HT-29 (cell line): ENCODE results near the gene DHRS12. TPM values are rescaled to one million over a fixed set of nuclear protein-coding genes. Genes with fewer than 3 reads are reported as not detected.
A peak's percentile ranks its signal among the peaks of the same experiment; 100 is the strongest.
"Not testable (repeated sequence)": the region's sequence is repeated elsewhere in the genome, so short reads cannot be mapped to it uniquely, and the experiment has no call there.

ENCODE experiments used
- DNase-seq: peaks from one replicate; pipeline ENCODE4 v3.0.0-alpha.2; 2015; ENCODE audit warnings: low spot score
- total RNA-seq: library from RNA; depleted of rRNA; stranded (reverse); fragments of >200 nt; shearing (Covaris generic); gene quantifications from 2 replicates; pipeline ENCODE4 v1.2.3, GENCODE V29; 2014

Gene DHRS12
- total RNA-seq, 1 experiment from 2014 or later, result 9.8 TPM

DNA sequence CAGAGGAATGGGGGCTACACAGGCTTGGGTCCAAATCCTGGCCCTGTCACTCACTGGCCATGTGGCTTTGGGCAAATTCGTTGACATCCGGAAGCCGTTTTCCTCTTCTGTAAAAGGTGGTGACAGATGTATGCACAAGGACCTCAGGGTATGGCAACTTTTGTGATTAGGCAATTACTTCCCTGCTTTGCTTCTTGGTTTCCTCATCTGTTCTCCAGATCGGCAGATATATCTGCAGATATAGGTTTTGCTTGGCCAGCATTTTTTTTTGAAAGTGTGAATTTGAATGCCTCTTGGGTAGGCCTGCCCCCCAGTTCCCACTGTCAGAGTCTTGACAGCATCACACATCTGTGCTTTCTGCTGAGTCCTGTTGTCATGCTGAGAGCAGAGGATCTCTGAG, 23.3 kb upstream of the DHRS12 start:
- no peak for DNase-seq

DNA sequence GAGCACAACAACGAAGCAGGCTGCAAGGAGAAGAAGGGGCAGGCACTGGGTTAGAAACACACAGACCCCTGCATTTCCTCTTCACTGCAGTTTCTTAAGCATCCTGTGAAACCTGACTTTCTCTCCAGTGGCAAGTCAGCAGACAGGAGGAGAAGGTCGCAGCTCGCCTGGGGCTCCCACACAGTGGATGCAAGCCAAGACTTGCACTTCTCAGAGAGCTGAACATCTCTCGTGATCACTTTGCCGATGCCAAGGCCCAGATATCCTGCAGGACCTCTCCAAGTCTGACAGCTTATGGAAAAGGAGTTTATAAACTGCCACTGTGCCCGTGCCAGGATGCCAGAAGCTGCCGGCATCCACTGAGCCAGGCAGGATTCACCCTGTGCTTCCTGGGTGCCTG, 22.6 kb upstream of the DHRS12 start:
- no peak for DNase-seq

DNA sequence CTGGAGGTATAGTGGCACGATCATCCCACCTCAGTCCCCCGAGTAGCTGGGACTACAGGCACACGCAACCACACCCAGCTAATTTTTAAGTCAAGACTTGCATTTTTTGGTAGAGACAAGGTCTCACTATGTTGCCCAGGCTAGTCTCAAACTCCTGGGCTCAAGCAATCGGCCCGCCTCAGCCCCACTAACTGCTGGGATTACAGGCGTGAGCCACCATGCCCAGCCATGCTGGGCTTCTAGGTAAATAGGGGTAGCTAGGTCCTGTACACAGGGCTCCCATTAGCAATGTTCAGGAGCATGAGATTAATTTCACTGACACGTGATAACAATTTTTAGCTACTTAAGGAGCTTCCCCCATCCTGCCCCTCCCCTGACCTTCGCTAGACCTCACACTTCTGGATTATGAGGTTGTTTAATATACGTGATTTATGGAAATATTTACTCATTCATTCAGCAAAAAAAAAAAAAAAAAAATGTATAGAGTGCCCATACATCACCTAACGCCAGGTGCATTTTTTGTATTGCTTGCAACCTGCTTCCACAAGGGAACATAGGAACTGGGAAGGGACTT, 21.8 kb upstream of the DHRS12 start:
- no peak for DNase-seq

DNA sequence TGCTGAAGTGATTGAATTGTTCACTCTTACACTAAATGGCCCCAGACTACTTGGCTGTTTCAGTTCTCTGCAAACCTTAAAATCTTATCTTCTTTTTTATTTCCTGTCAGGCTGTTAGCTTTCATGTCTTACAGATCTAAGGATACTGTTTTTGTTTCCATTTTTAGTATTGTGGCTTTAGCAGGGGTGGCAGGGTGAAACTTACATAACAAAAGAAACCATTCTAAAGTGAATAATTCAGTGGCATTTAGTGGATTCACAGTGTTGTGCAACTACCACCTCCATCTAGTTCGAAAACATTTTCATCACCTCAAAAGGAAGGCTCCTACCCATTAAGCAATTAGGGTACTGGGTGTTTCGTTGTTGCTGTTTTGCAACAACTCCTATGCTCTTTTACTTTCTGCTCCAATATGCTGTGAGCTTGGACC, 21.2 kb upstream of the DHRS12 start:
- no peak for DNase-seq

DNA sequence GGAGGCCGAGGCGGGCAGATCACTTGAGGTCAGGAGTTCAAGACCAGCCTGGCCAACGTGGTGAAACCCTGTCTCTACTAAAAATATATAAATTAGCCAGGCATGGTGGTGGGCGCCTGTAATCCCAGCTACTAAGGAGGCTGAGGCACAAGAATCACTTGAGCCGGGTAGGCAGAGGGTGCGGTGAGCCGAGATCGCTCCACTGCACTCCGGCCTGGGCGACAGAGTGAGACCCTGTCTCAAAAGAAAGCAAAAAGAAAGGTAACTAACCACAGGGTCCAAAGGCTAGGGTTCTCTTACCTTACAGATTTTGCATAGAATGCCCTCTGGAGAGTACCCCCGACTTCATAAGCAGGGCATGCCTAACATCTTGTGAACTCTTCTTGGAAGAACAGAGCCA, 20.7 kb upstream of the DHRS12 start:
- DNase-seq, result not testable (repeated sequence)

DNA sequence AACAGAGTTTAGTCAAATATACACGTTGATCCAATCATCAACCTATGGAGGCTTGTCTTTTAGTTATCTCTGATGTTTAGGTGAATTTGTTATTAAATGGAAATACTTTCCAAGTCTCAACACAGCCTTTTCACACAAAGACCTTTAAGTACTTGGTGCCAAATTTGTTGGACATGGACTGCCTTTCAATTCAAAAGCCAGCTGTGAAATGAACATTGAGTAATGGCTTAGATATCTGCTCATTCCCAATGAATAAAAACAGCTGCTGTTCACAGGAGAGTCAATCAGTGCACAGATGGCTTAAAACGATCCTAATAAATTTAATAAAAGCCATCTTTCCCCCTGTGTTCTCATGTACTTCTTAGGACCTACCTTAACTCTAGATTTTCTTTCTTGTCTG, 19.9 kb upstream of the DHRS12 start:
- DNase-seq, result no peak

DNA sequence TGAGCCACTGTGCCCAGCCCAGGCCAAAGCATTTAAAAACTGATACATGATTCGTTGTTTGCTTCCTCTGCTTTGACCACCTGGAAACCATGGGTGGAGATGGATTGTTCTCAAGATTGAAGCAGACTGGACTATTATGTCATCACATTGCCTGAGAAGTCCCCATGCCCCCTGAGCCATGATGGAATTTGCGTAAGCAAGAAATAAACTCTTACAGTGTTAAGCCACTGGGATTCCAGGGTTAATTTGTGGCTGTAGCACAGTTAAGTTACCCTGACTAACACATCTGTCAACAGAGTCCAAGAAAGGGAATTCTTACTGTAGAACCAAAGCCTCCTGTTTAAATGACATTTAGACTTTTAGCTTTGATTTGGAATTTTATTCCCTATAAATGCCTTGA, 19.4 kb upstream of the DHRS12 start:
- no peak for DNase-seq

DNA sequence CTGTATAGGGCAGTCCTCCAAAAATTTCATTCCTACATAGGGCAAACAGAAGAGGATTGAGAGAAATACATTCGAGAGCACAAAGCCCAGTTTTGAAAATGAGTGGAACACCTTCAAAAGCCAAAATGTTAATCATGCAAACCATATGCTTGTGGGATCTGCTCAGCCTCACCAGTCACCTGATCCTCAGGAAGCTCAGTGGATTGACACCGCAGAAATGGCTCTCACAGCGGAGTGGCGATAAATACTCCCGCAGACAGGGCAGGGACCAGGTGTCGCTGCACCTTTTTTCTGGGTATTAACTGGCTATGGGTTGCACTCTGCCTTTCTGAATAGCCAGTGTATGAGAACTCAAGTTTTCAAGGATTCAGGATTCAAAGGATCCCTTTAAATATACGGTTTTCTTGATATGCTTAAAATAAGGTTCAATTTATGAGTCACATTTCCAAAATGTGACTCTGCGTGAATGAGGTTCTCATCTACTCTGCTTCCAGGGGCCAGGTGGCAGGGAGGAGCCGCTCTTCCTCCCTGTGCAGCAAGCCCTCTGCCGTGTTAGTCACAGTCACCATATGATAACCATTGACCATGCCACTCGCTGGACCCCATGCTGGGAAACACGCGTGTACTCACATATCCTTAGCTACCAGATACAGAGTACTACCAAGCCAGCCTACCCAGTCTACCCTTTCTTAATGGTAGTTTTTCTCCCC, 18.3 kb upstream of the DHRS12 start:
- DNase-seq, result no peak

DNA sequence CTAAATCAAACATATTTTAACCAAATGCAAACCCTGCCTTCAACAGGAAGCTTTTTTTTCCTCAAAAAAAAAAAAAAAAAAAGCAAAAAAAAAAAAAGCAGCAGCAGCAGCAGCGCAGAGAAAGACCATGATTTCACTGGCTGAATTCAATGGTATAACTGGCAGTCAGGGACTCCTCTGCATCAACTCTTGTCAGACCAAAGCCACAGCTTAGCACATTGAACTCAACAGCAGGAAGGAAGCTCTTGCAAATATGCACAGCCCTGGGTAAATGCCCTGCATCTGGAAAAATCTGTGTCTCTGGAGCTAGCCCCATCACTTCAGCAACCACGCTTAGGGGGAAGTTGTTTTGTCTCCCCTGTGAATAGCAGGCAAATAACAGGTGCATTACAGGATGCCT, 17.6 kb upstream of the DHRS12 start:
- no peak for DNase-seq

DNA sequence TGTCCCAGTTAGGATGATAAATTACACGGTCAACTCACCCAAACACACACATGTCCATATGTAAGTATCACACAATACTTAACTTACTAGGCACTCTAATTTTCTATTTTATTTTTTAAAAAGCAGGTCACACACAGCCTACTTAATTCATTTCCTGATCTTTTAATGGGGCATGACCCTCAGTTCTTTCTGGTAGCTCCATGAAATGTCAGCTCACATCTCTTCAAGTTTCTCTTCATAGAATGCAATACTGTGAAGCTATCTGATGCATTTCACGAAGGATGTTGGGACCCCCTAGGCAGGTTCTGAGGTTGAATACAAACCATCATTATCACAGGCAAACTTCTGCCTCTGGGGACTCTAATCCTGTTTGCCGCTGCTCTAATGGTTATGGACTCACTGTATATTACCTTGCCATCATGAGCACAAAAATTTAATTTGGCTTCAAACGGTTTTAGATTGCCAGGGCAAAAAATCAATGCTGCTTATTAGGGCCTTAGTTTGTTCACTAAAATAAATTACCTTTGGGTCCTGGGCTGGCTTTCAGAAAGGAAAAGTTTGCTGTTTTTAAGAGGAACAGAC, 16.1 kb upstream of the DHRS12 start:
- DNase-seq, result no peak

DNA sequence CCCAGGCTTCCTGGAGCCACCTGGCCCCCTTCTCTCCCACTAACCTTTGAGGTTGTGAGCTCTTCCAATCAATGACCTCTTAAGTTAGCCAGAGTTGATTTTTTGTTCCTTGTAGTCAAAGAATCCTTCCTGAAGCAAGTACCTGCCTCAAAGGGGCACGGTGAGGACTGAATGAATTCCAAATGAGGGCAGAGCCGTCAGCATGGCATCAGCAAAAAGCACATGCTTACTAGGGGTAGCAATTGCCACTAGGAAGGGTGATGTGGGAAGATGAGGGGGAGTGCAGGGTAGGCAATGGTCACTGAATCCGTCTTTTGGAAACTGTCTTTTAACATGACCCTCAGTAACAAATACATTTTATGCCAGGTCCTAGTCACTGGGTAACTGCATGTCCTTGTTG, 15.6 kb upstream of the DHRS12 start:
- no peak for DNase-seq

DNA sequence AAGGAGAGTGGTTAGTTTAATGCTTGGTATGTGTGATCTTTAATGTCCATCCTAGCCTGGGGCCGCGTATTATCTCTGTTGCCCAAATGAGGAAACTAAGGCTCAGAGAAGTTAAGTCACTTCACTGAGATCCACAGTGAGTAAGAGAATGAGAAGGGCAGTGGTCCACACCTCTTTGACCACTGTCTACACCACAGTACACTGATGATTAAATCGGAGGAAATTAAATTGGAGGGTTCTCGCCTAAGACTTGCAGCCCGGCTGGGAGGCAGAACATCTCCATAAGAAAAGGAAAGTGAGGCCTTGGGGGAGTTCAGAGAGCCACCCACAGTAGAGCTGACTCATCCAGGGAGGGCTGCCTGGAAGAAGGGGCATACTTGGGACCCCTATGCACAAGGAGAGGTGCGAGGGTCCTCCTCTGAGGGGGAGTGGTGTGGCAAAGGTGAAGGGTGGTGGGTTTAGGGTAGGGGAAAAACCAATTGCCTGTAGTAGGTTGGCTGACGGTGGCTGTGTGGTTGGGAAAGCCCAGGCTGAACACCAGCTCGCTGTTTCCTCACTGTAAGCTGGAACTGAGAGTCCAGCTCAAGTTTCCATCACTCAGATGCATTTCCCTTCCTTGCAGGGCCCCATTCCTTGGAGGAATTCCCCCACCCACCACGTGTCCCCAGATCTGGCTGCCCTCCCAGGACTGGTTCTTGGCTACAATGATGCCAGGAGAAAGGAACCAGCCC, 15.0 kb upstream of the DHRS12 start:
- no peak for DNase-seq

DNA sequence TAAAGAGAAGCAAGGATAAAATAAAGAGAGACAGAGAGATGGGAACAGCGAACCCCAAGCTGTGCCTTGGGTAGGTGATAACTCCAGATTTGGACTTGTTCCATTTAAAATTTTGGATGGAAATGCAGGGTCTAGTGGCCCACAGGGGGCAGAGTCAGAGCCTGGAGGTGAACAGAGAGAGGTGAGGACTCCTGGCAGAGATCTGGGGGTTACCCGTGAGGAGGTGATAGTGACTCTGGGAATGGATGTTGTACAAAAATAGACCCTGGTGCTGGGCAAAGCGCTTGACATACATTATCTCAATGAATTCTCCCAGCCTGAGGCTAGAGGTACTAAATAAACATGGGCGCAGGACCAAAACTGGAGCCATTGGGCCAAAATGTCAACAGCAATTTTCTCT, 14.3 kb upstream of the DHRS12 start:
- no peak for DNase-seq

DNA sequence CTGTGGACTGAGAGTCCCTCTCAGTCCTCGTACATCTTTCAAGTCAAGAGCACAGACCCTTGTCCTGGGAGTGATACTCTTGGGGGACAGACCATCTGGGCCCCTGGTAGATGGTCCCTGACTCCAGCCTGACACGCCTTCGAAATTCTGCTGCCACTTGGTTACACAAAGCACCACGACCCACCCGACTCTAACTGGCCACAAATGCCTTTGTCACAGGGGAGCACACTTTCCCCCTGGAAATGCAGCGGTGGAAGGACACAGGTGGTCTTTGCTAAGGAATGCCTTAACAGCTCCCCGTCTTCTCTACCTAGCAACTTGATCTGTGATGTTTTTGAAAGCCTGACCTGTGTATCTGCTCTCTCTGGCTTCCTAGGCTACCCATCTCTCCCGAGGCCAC, 13.8 kb upstream of the DHRS12 start:
- no peak for DNase-seq

DNA sequence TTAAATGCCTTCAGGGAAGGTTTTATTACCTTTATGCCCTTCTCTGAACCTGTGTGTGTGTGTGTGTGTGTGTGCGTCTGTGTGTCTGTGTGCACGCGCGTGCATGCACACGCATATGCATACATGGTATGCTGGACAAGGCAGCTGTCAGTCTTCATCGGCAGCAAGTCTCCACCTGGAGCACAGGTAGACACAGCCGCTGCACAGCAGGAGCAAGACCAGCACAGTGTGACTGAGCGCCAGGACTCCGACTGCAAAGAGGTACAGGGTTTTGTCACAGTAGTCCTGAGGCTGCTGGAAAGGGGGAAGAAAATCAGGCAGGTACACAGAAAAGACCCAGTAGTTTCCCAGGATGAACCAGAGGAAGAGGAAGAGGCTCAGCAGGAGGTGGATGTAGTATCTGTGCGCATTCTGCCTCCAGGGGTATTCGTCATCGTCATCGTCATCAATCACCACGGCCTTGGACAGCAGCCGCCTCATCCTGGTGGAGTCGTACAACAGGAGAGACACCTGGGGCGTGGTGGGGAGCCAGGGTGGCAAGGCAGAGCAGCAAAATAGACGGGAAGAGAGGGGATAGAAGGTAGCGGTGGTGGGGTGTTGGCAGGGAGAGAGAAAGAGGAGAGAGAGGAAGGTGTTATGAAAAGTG, 12.8 kb upstream of the DHRS12 start:
- no peak for DNase-seq

DNA sequence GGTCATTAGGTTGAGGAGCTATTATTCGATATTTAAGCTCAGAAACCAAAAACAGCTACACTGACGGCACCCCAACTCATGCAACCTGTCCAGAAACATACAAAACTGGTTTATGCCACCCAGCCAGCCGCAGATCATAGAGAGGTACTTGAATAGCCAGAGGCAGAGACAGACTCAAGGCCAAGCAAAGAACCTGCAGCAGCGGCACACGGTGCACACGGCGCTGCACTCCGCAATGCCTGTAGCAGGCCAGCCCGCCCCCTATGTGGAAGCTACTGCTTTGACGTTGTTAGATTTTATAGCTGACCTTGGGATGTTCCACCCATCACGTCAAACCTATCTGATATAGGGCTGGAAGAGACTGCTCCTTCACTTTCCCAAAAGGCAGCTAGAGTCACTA, 11.9 kb upstream of the DHRS12 start:
- DNase-seq, result peak; percentile 25

DNA sequence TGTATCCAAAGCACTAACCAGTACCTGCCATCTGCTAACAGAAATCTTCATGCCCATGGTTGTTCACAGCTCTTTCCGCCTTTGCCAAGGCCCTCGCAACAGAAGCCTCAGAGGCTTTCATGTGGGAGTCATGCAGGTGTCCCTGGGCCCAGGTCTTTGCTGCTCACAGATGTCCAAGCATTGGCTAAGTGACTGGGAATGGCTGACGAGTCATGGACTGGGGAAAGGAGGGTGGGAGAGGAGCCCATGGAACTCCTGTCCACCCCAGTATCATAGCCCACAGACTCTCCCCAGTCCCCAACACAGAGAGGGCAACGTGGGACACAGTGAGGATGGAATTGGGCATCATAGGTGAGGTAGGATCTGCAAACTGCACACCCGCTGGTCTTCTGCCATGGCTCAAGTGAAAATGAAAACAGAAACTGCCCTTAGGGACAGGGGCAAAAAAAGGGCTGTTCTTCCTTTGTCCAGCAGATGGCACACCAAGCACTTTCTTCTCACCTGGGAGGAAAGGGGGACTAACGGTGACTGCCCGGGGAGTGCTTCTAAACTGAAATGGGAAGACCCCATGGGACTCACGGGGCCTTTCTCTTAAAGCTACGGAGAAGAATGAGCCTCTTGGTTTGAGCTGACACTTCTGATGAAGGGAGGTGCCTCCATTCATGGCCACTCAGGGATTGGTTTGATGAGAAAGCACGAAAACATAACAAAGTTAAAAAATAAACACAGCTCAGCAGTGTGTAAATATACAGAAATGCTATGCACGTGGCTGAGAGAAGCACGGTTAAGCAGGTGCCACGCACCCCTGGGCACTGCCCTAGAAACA, 11.1 kb upstream of the DHRS12 start:
- DNase-seq, result peak; percentile 90

DNA sequence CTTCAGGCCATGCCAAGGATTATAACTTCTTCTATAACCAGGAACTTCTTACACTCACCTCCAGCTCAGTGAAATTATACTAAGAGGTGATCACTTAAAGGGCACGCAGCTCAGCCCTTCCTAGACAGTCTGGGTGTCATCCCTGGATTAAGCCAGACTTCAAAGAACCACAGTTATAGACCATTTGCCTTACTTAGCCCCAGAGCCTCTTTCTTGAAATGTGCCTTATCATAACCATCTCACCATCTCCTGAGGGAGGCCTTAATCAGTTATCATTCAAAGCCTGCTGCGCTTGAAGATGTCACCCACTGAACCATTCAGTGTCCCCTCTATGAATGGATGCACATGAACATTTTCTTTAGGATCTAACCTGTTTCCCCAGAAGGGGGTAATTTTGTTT, 10.1 kb upstream of the DHRS12 start:
- no peak for DNase-seq

DNA sequence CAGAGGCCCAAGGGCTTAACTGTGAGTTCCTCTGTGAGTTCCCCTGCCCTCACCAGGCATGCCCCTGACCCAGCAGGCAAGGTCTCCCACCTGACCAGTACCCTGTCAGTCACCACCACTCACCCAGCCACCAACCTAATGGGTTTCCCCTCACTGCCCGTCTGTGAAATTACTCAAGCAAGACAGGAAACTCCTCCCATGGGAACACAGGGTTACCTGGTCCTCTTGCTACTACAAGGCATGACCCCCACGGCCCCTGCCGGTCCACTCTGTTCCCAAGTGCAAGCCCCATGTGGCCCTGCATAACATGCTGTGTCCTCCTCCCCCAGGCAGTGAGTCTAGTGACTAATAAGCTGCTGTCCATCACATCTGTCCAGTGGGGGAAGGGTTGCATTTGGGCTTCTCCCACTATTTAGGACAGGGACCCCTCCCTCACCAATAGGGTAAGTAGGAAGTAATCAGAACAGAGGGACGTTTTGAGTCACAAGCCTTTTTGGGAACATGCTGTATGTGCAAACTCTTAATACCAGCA, 8.0 kb upstream of the DHRS12 start:
- no peak for DNase-seq

DNA sequence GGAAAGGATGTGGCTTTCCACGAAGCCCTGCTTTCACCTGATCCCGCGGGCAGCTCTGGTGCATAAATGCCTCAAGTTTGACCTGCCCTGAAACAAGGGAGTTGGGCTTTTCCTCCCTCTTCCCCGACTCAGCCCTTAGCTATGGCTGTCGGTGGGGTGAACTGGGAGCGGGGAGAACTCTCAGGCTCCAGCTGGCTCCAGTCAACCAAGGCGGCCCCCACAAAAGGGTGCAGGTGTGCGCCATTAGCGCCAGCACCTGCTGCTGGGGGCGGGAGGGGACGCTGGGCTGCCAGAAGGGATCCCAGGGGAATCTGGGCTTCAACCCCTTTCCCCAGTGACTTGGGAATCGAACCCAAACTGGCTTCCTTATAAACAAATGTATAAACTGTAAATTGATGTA, 7.1 kb upstream of the DHRS12 start:
- no peak for DNase-seq

DNA sequence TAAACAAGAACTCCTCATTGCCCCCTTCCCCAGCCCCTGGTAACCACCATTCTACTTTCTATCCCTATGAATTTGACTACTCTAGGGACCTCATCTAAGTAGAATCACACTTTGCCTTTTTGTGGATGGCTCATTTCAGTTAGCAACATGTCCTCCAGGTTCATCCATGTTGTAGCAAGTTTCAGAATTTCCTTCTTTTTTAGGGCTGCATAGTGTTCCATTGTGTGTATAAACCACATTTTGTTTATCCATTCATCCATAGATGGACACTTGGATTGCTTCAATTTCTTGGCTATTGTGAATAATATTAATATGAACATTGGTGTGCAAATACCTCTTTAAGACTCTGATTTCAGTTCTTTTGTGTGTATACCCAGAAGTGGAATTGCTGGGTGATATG, 4.8 kb upstream of the DHRS12 start:
- no peak for DNase-seq
